Effector memory CD8-positive, alpha-beta T cell (primary cell): ENCODE results near the gene CACNA1F.
A peak's percentile ranks its signal among the peaks of the same experiment; 100 is the strongest.

Source experiments
- ATAC-seq: fragments of 150-1000 bp; cut with Tn5 transposase; replicated peaks from 2 replicates; pipeline ENCODE4 v1.10.0; 2021; ENCODE audit warnings: mild to moderate bottlenecking, moderate library complexity
- DNase-seq, 3 experiments: peaks; one replicate each; pipeline ENCODE4 v3.0.0; 2021
- H3K27ac Mint-ChIP-seq, 2 donors: one replicate each; pipeline ENCODE4 v1.8.0; 2022; ENCODE audit warnings: mild to moderate bottlenecking in 2 of 2, mixed read lengths in 2 of 2, moderate library complexity in 2 of 2
- H3K27me3 Mint-ChIP-seq, 2 donors: one replicate each; pipeline ENCODE4 v1.8.0; 2022; ENCODE audit warnings: mixed read lengths in 2 of 2
- H3K36me3 Mint-ChIP-seq: one replicate; pipeline ENCODE4 v1.8.0; 2022; ENCODE audit warnings: mild to moderate bottlenecking, moderate library complexity, mixed read lengths; ENCODE audit not compliant: insufficient read depth
- H3K4me1 Mint-ChIP-seq, 2 donors: one replicate each; pipeline ENCODE4 v1.8.0; 2022; ENCODE audit warnings: low read depth in 2 of 2, mixed read lengths in 2 of 2
- H3K4me3 Mint-ChIP-seq, 2 donors: one replicate each; pipeline ENCODE4 v1.8.0; 2022; ENCODE audit warnings: mild to moderate bottlenecking in 2 of 2, mixed read lengths in 2 of 2, moderate library complexity in 2 of 2
- H3K9me3 Mint-ChIP-seq, 2 donors: one replicate each; pipeline ENCODE4 v1.8.0; 2022; ENCODE audit warnings: mixed read lengths in 2 of 2

The CACNA1F gene

GRCh38 chrX:49165901-49166881, 66.9 kb downstream of the CACNA1F start:
- H3K4me3 Mint-ChIP-seq = peak overlapping the region; percentile 82 to 91
- H3K27ac Mint-ChIP-seq = peak overlapping the region; percentile 94 to 98
- H3K9me3 Mint-ChIP-seq = no peaks in the 10 kb centered on the region
- ATAC-seq (peak; percentile 61), DNase-seq (peak; percentile 66 to 72 (median 67))
- H3K36me3 Mint-ChIP-seq = peaks cover 24% of the 10 kb centered on the region
- no peaks in the 10 kb centered on the region for H3K27me3 Mint-ChIP-seq
- H3K4me1 Mint-ChIP-seq = peaks cover 17 to 25% of the 10 kb centered on the region in 2 donors

DNA sequence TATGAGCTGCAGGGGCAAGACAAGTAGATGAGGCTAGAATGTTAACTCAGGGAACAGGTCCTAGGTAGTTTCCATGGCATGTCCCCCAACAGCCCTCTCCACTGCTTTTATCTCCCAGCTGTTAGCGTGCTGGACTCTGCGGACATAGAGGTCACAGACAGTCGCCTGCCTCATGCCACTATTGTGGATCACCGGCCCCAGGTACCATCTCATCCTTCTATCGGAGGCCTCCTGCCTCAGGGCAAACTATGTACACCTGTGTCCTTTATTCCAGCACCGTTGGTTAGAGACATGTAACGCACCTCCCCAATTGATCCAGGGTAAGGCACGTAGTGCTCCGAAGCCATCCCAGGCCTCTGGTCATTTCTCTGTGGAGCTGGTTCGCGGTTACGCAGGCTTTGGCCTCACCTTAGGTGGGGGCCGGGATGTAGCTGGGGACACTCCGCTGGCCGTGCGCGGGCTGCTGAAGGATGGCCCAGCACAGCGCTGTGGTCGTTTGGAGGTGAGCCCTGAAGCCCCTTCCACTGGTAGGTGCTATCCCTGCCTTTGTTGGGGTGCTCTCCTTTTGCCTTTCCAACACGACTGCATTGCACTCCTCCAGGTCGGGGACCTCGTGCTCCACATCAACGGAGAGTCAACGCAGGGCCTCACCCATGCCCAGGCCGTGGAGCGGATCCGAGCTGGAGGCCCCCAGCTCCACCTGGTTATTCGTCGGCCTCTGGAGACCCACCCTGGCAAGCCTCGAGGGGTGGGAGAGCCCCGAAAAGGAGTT, 68.4 kb downstream of the CACNA1F start:
- DNase-seq (no peak), ATAC-seq (no peak)
- Mint-ChIP-seq H3K27me3 (no peaks in the 10 kb centered on the region), H3K36me3 (peaks cover 21% of the 10 kb centered on the region), H3K4me1 (peaks cover 17 to 25% of the 10 kb centered on the region in 2 donors), H3K9me3 (no peaks in the 10 kb centered on the region), H3K4me3 (peak overlapping the region; percentile 85 to 91), H3K27ac (peak overlapping the region in 1 of 2 donors; percentile 85)

DNA sequence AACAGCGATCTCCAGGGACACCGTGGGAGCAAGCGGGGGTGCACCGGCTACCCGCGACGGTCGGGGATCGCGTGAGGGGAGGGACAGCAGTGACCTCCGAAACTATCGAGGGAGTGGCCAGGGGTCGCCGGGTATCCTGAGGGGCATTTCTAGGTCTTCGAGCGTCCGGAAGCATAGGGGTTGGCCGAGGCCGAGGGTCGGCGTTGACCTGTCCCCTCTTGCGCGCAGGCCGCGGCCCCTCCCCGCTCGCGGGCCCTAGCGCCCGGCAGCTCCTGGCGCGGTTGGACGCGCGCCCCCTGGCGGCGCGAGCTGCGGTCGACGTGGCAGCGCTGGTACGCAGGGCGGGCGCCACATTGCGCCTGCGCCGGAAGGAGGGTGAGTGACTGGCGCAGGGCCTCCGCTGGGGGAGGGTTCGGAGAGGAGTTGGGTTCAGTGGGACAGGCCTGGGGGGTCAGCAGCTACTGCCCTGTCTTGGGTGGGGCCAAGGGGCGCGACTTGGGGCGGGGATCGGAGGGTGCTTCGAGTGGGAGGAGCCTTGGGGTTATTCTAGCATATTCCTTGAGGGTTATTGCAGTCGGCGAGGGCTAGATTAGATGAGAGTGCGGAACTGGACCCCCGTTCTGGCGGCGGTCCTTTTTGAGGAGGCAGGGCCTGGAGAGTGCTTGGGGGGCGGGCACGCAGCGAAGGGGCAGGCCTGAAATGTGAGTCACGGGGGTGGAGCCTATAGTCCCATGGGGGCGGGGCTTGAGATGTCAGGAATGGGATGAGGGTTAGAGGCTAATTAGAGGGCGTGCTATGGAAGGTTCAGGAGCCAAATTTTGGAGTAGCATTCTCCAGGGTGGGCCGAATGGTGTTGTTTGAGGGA, 69.4 kb downstream of the CACNA1F start:
- peaks cover 21% of the 10 kb centered on the region for H3K36me3 Mint-ChIP-seq
- peak overlapping the region; percentile 85 to 97 for H3K27ac Mint-ChIP-seq
- peak; percentile 44 for ATAC-seq
- H3K9me3 Mint-ChIP-seq = no peaks in the 10 kb centered on the region
- peaks cover 17 to 25% of the 10 kb centered on the region in 2 donors for H3K4me1 Mint-ChIP-seq
- no peaks in the 10 kb centered on the region for H3K27me3 Mint-ChIP-seq
- peak; percentile 70 to 76 (median 70) for DNase-seq
- H3K4me3 Mint-ChIP-seq = peak overlapping the region; percentile 71 to 85

DNA sequence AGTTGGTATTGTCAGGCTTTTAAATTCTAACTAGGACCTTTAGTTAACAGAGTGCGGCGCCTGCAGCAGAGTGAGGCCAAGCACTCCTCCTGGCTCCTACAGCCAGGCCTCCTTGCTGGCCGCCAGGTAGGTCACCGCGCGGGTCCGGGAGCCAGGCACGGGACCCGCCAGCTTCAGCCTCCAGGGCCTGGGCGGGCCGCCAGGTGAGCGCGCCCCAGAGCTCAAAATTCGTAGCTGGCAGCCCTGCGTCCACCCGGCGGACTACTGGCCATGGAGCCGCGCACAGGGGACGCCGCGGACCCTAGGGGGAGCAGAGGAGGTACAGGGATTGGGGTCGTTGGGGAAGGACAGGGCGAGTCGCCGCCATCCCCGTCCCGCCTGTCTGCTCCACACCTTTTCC, 70.5 kb downstream of the CACNA1F start, which contains the start of gene MAGIX:
Gene MAGIX, plus strand, starts transcription at position 139 of the 400 bp plus-strand sequence. Its CDS starts 132 bp downstream, at position 271.
- H3K27me3 Mint-ChIP-seq = no peaks in the 10 kb centered on the region
- ATAC-seq = no peak
- H3K36me3 Mint-ChIP-seq = peaks cover 21% of the 10 kb centered on the region
- H3K4me3 Mint-ChIP-seq = peak within 1 kb of the TSS; percentile 71 to 85
- H3K27ac Mint-ChIP-seq = peak within 1 kb of the TSS; percentile 85 to 97
- no peak for DNase-seq
- no peaks in the 10 kb centered on the region for H3K9me3 Mint-ChIP-seq
- H3K4me1 Mint-ChIP-seq = peaks cover 14 to 22% of the 10 kb centered on the region in 2 donors

DNA sequence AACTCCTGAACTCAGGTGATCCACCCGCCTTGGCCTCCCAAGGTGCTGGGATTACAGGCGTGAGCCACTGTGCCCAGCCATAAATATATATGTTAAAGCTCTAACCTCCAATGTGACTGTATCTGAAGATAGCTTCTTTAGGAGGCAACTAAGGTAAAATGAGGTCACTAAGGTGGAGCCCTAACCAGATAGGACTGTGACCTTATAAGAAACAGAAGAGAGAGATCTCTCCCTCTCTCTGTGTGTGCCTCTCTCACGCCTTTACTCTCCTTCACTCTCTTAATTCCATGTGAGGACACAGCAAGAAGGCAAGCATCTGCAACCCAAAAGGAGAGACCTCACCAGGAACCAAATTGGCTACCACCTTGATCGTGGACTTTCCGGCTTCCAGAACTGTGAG, 71.5 kb downstream of the CACNA1F start:
- H3K27me3 Mint-ChIP-seq = no peaks in the 10 kb centered on the region
- no peaks in the 10 kb centered on the region for H3K9me3 Mint-ChIP-seq
- no peak overlapping the region for H3K27ac Mint-ChIP-seq
- peaks cover 9 to 13% of the 10 kb centered on the region in 2 donors for H3K4me1 Mint-ChIP-seq
- peaks cover 12% of the 10 kb centered on the region for H3K36me3 Mint-ChIP-seq
- ATAC-seq (no peak), DNase-seq (no peak)
- no peak overlapping the region for H3K4me3 Mint-ChIP-seq

GRCh38 chrX:49160908-49161307, 72.2 kb downstream of the CACNA1F start:
- Mint-ChIP-seq H3K4me3 (no peak overlapping the region), H3K27me3 (no peaks in the 10 kb centered on the region), H3K27ac (no peak overlapping the region), H3K36me3 (peaks cover 10% of the 10 kb centered on the region), H3K9me3 (no peaks in the 10 kb centered on the region), H3K4me1 (peaks cover 12 to 15% of the 10 kb centered on the region in 2 donors)
- ATAC-seq = no peak
- no peak for DNase-seq

GRCh38 chrX:49157194-49157593, 75.9 kb downstream of the CACNA1F start:
- no peak for DNase-seq
- H3K27ac Mint-ChIP-seq = no peak overlapping the region
- peak overlapping the region; percentile 4 to 41 for H3K4me3 Mint-ChIP-seq
- ATAC-seq = no peak
- H3K4me1 Mint-ChIP-seq = peaks cover 12 to 18% of the 10 kb centered on the region in 2 donors
- no peaks in the 10 kb centered on the region for H3K36me3 Mint-ChIP-seq
- H3K9me3 Mint-ChIP-seq = no peaks in the 10 kb centered on the region
- no peaks in the 10 kb centered on the region for H3K27me3 Mint-ChIP-seq

- peak overlapping the region; percentile 94 to 95 for H3K4me3 Mint-ChIP-seq
- H3K27ac Mint-ChIP-seq = peak overlapping the region; percentile 93 to 96
- H3K9me3 Mint-ChIP-seq = no peaks in the 10 kb centered on the region
- peaks cover 12 to 18% of the 10 kb centered on the region in 2 donors for H3K4me1 Mint-ChIP-seq
- H3K27me3 Mint-ChIP-seq = no peaks in the 10 kb centered on the region
- no peaks in the 10 kb centered on the region for H3K36me3 Mint-ChIP-seq
- ATAC-seq = peak; percentile 96
- peak; percentile 79 to 83 (median 82) for DNase-seq
Measured at GRCh38 chrX:49155900-49156837, 77.0 kb downstream of the CACNA1F start.

DNA sequence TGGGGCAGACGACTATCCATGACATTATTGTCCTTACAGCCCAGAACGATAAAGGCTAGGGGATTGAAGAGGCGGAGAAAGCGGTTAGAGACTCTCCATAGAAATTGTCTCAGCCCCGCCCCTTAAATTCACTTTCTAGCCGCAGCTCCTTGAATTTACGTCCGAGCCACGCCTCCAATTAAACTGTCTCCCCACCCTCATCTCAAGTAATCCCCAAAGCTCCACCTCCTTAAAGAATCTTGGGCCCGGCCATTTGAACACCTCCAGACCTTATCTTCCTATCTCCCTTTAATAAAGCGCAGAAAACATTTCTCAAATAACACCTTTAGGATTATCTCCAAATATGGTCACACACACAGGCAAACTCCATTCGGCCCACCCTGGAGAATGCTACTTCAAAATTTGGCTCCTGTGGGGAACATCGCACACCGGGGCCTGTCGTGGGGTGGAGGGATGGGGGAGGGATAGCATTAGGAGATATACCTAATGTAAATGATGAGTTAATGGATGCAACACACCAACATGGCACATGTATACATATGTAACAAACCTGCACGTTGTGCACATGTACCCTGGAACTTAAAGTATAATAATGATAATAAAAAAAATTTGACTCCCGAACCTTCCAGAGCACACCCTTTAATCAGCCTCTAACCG, 77.8 kb downstream of the CACNA1F start:
- Mint-ChIP-seq H3K9me3 (no peaks in the 10 kb centered on the region), H3K27me3 (no peaks in the 10 kb centered on the region), H3K4me1 (peaks cover 12 to 18% of the 10 kb centered on the region in 2 donors), H3K4me3 (peak overlapping the region; percentile 94 to 95), H3K36me3 (no peaks in the 10 kb centered on the region), H3K27ac (peak overlapping the region; percentile 93 to 96)
- DNase-seq (no peak), ATAC-seq (no peak)
